PC-3 (cell line): ENCODE results near the gene PAK3. TPM values are rescaled to one million over a fixed set of nuclear protein-coding genes. Genes with fewer than 3 reads are reported as not detected.

Experiments
- ATAC-seq: fragments of 200-7000 bp; cut with Tn5 transposase; 2 replicates; pipeline ENCODE4 v1.9.1; 2020; ENCODE audit warnings: mild to moderate bottlenecking, moderate library complexity
- BruUV-seq: library from RNA; stranded (reverse); fragments of 400-500 nt; replicated peaks from 2 replicates; lab custom pipeline; 2021; lab: Mats Ljungman, UMichigan
- CTCF ChIA-PET: fragments of 300-600 bp; sonication (Branson Sonifier 250); formaldehyde crosslinking; loops from one replicate; lab custom pipeline; 2022; ENCODE audit warnings: antibody characterized with exemption; lab: Charles Lee
- POLR2A ChIA-PET: fragments of 300-600 bp; sonication (Branson Sonifier 250); formaldehyde crosslinking; loops from one replicate; lab custom pipeline; 2022; ENCODE audit warnings: antibody characterized with exemption; ENCODE audit not compliant: unreplicated experiment; lab: Charles Lee
- DNase-seq: peaks from one replicate; pipeline ENCODE4 v3.0.0-alpha.2; 2015
- H2AFZ ChIP-seq: fragments of 300-600 bp; sonication (generic); 2 replicates; pipeline ENCODE4 v1.6.0; 2016; ENCODE audit warnings: antibody characterized with exemption, low read length
- H3F3A ChIP-seq: fragments of 300-600 bp; sonication (generic); one replicate; pipeline ENCODE4 v1.6.0; 2017; ENCODE audit warnings: antibody characterized with exemption, low read length, control low read depth, mild to moderate bottlenecking; ENCODE audit not compliant: unreplicated experiment
- H3K27ac ChIP-seq: fragments of 300-600 bp; sonication (generic); 2 replicates; pipeline ENCODE4 v1.5.1; 2016; ENCODE audit warnings: mild to moderate bottlenecking, low read length
- H3K27me3 ChIP-seq: fragments of 300-600 bp; sonication (generic); 2 replicates; pipeline ENCODE4 v1.6.1; 2016; ENCODE audit warnings: low read length, mixed read lengths
- H3K36me3 ChIP-seq: fragments of 300-600 bp; sonication (generic); 2 replicates; pipeline ENCODE4 v1.6.1; 2016; ENCODE audit warnings: low read depth, mixed run types, low read length, mixed read lengths
- H3K4me1 ChIP-seq: fragments of 300-600 bp; sonication (generic); 2 replicates; pipeline ENCODE4 v1.5.1; 2016; ENCODE audit warnings: low read length; ENCODE audit not compliant: insufficient read depth
- H3K4me2 ChIP-seq: fragments of 300-600 bp; sonication (generic); 2 replicates; pipeline ENCODE4 v1.6.0; 2016; ENCODE audit warnings: low read length
- H3K4me3 ChIP-seq: fragments of 300-600 bp; sonication (generic); 2 replicates; pipeline ENCODE4 v1.5.1; 2016; ENCODE audit warnings: mild to moderate bottlenecking, low read length, mixed read lengths
- H3K79me2 ChIP-seq: fragments of 300-600 bp; sonication (generic); 2 replicates; pipeline ENCODE4 v1.6.1; 2017; ENCODE audit warnings: low read length, mixed read lengths
- H3K9ac ChIP-seq: fragments of 300-600 bp; sonication (generic); 2 replicates; pipeline ENCODE4 v1.6.0; 2016; ENCODE audit warnings: mild to moderate bottlenecking, low read length
- H3K9me2 ChIP-seq: fragments of 300-600 bp; sonication (generic); replicated peaks from 2 replicates; pipeline ENCODE4 v1.6.1; 2016; ENCODE audit warnings: mixed run types, low read length, mixed read lengths
- H3K9me3 ChIP-seq: fragments of 300-600 bp; sonication (generic); 2 replicates; pipeline ENCODE4 v1.6.1; 2016; ENCODE audit warnings: low read length, mixed read lengths
- H4K20me1 ChIP-seq: fragments of 300-600 bp; sonication (generic); 2 replicates; pipeline ENCODE4 v1.6.1; 2016; ENCODE audit warnings: low read length, mixed read lengths
- CTCF ChIP-seq: fragments of 300-600 bp; sonication (generic); conservative IDR thresholded peaks from 2 replicates; pipeline ENCODE4 v1.5.1; 2017; ENCODE audit warnings: antibody characterized with exemption, low read depth, mild to moderate bottlenecking, low read length
- EZH2 ChIP-seq: fragments of 300-600 bp; sonication (generic); IDR thresholded peaks from one replicate; pipeline ENCODE4 v1.6.1; 2017; ENCODE audit warnings: antibody characterized with exemption, mild to moderate bottlenecking, low read length; ENCODE audit not compliant: unreplicated experiment
- EZH2phosphoT487 ChIP-seq: fragments of 300-600 bp; sonication (generic); IDR thresholded peaks from 2 replicates; pipeline ENCODE4 v1.6.1; 2018; ENCODE audit warnings: mild to moderate bottlenecking, antibody characterized with exemption, low read length, borderline replicate concordance
- intact Hi-C: fragments of 100-400 bp; cut with micrococcal nuclease; formaldehyde crosslinking; loops from 2 replicates; pipeline ENCODE4 v1.9.0; 2023
- total RNA-seq: library from RNA; depleted of rRNA; stranded (reverse); fragments of >200 nt; gene quantifications from 2 replicates; pipeline ENCODE4 v1.2.3, GENCODE V29; 2014; rRNA removed

Gene PAK3
- total RNA-seq, 1 experiment from 2014 or later = 2.0 TPM

- Histone ChIP-seq H3K79me2 (no peaks in the 10 kb centered on the region), H3K9me3 (no peaks in the 10 kb centered on the region), H2AFZ (no peak within 1 kb of the TSS), H4K20me1 (no peaks in the 10 kb centered on the region), H3K27ac (no peak within 1 kb of the TSS), H3K9me2 (no peaks in the 10 kb centered on the region), H3K4me2 (no peak within 1 kb of the TSS), H3F3A (no peaks in the 10 kb centered on the region), H3K4me3 (no peak within 1 kb of the TSS), H3K9ac (no peak within 1 kb of the TSS), H3K36me3 (no peaks in the 10 kb centered on the region), H3K27me3 (peaks cover 16% of the 10 kb centered on the region), H3K4me1 (no peaks in the 10 kb centered on the region)
- POLR2A ChIA-PET = no interaction called here
- DNase-seq (peak; percentile 14), ATAC-seq (no peak)
- no peak for TF ChIP-seq EZH2phosphoT487
- TF ChIP-seq CTCF = no peak
- no peak for TF ChIP-seq EZH2
- intact Hi-C loops = no loop called here
- BruUV-seq = no TSS peak
- CTCF ChIA-PET = no interaction called here
Measured at GRCh38 chrX:111270339-111270738, 174.3 kb downstream of the PAK3 start, which contains the start of gene CAPN6. Gene CAPN6, minus strand, starts transcription at chrX:111270483. Its CDS starts 6,547 bp downstream, at chrX:111263936.

Other genes with a start within 250 kb of the PAK3 start
- gene CAPN6, start 174.3 kb downstream of the PAK3 start, total RNA-seq = not detected in 2 replicates